Measurements from ENCODE around the gene R3HCC1L.
A peak's percentile ranks its signal among the peaks of the same experiment; 100 is the strongest.

Gene R3HCC1L

GRCh38 chr10:98134431-98135221, at the start of gene R3HCC1L:
Gene R3HCC1L, plus strand, starts transcription at chr10:98134657. Its CDS starts 73,458 bp downstream, at chr10:98208115.
- no peaks in the 10 kb centered on the region for H3K9me2 ChIP-seq (replicated peaks; ENCODE audit: insufficient read depth, low read length)

GRCh38 chr10:98085238-98085637, 49.2 kb upstream of the R3HCC1L start:
- Histone ChIP-seq H4K20me1 (ENCODE audit: insufficient read depth, low read length) (no peaks in the 10 kb centered on the region), H2AFZ (ENCODE audit: low read length) (no peak overlapping the region), H3K9ac (ENCODE audit: low read length) (no peak overlapping the region), H3K4me1 (ENCODE audit: low read length) (no peaks in the 10 kb centered on the region), H3K4me2 (ENCODE audit: low read depth, low read length) (no peak overlapping the region), H3K9me2 (replicated peaks; ENCODE audit: insufficient read depth, low read length) (no peaks in the 10 kb centered on the region), H3K27ac (ENCODE audit: low read length) (no peak overlapping the region), H3K4me3 (ENCODE audit: low read length) (no peak overlapping the region), H3F3A (ENCODE audit: insufficient read depth, low read length) (no peaks in the 10 kb centered on the region), H3K9me3 (replicated peaks; ENCODE audit: insufficient read depth, low read length) (no peaks in the 10 kb centered on the region), H3K36me3 (replicated peaks; ENCODE audit: insufficient read depth, low read length) (no peaks in the 10 kb centered on the region), H3K27me3 (replicated peaks; ENCODE audit: insufficient read depth, low read length) (no peaks in the 10 kb centered on the region), H3K79me2 (ENCODE audit: low read length) (no peaks in the 10 kb centered on the region)
- TF ChIP-seq EZH2 (optimal IDR thresholded peaks at IDR 0.05; ENCODE audit: low read depth, low read length) = no peak
- TF ChIP-seq EZH2phosphoT487 (IDR thresholded peaks at IDR 0.05; ENCODE audit: low read length) = no peak
- TF ChIP-seq CTCF (IDR thresholded peaks at IDR 0.05; ENCODE audit: low read length) = no peak
- DNase-seq = no peak

More at GRCh38 chr10:98134431-98135221, at the start of gene R3HCC1L:
- Histone ChIP-seq H4K20me1 (ENCODE audit: insufficient read depth, low read length) (0 out of 2 replicates have a peak, but pooled peaks cover 6% of the 10 kb centered on the region), H3K9ac (ENCODE audit: low read length) (peak within 1 kb of the TSS; percentile 92), H3K4me3 (ENCODE audit: low read length) (peak within 1 kb of the TSS; percentile 81), H3K9me3 (replicated peaks; ENCODE audit: insufficient read depth, low read length) (no peaks in the 10 kb centered on the region), H3K4me1 (ENCODE audit: low read length) (peaks cover 19% of the 10 kb centered on the region), H3K4me2 (ENCODE audit: low read depth, low read length) (peak within 1 kb of the TSS; percentile 85), H3K79me2 (ENCODE audit: low read length) (peaks cover 50% of the 10 kb centered on the region), H3F3A (ENCODE audit: insufficient read depth, low read length) (peaks cover 23% of the 10 kb centered on the region; the same call in 1 of the 2 replicates), H3K27ac (ENCODE audit: low read length) (peak within 1 kb of the TSS; percentile 91; the same call in 1 of the 2 replicates), H3K36me3 (replicated peaks; ENCODE audit: insufficient read depth, low read length) (no peaks in the 10 kb centered on the region), H2AFZ (ENCODE audit: low read length) (peak within 1 kb of the TSS; percentile 94), H3K27me3 (replicated peaks; ENCODE audit: insufficient read depth, low read length) (no peaks in the 10 kb centered on the region)
- TF ChIP-seq EZH2 (optimal IDR thresholded peaks at IDR 0.05; ENCODE audit: low read depth, low read length) = no peak
- no peak for TF ChIP-seq EZH2phosphoT487 (IDR thresholded peaks at IDR 0.05; ENCODE audit: low read length)
- TF ChIP-seq CTCF (IDR thresholded peaks at IDR 0.05; ENCODE audit: low read length) = no peak
- DNase-seq = peak; percentile 93

DNA sequence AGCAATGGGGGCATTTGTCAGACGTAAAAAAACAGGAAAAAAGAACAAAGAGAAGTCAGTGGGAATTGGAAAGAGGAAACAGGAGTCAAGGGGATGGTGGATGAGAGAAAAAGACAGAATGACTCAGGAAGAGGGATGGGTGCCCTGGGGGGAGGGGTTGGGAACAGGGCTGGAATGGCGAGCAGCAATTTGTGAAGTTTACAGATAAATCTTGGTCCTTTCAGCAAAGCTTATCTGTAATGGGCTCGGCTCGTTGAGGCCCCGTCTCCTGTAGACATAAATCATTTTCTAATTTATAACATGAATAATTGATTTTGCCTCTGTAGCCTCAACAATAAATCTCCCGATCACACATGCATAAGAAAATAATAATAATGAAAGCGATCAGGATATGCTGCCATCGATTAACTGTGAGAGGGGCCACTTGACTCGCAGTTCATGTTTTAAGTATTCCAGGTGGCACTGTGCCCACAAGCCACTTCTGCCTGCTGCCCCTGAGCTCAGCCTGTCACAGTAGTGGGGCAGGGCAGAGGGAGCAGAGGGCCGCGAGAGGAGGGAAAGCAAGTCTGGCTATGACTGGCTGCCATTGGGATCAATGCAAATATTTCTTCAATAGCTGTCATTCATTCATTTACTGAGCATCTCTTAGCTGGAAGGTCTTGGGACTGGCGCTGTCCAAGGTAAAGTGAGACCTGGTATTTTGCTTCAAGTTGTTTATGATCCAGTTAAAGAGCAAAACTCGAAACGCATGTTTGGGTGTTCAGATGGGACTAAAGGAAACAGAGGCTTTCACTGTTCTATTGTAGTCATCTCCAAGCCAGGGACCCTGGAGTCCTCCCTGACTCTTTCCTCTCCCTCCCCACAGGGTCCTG, 47.4 kb upstream of the R3HCC1L start:
- Histone ChIP-seq H3K9ac (ENCODE audit: low read length) (no peak overlapping the region), H3K27me3 (replicated peaks; ENCODE audit: insufficient read depth, low read length) (no peaks in the 10 kb centered on the region), H3K36me3 (replicated peaks; ENCODE audit: insufficient read depth, low read length) (no peaks in the 10 kb centered on the region), H3K27ac (ENCODE audit: low read length) (no peak overlapping the region), H3K4me3 (ENCODE audit: low read length) (no peak overlapping the region), H3K9me2 (replicated peaks; ENCODE audit: insufficient read depth, low read length) (no peaks in the 10 kb centered on the region), H3K9me3 (replicated peaks; ENCODE audit: insufficient read depth, low read length) (no peaks in the 10 kb centered on the region), H3F3A (ENCODE audit: insufficient read depth, low read length) (no peaks in the 10 kb centered on the region), H3K79me2 (ENCODE audit: low read length) (no peaks in the 10 kb centered on the region), H2AFZ (ENCODE audit: low read length) (no peak overlapping the region), H3K4me2 (ENCODE audit: low read depth, low read length) (no peak overlapping the region), H3K4me1 (ENCODE audit: low read length) (no peaks in the 10 kb centered on the region), H4K20me1 (ENCODE audit: insufficient read depth, low read length) (no peaks in the 10 kb centered on the region)
- TF ChIP-seq CTCF (IDR thresholded peaks at IDR 0.05; ENCODE audit: low read length) = no peak
- TF ChIP-seq EZH2 (optimal IDR thresholded peaks at IDR 0.05; ENCODE audit: low read depth, low read length) = no peak
- no peak for TF ChIP-seq EZH2phosphoT487 (IDR thresholded peaks at IDR 0.05; ENCODE audit: low read length)
- no peak for DNase-seq
